Liver (tissue), 9 donors: ENCODE results near the gene GNB1. TPM values are rescaled to one million over a fixed set of nuclear protein-coding genes. Genes with fewer than 3 reads are reported as not detected.

Experiments used
- DNase-seq: peaks from one replicate; pipeline ENCODE4 v3.0.0-alpha.2; 2017; ENCODE audit warnings: low spot score
- H3K27ac ChIP-seq, 2 donors: one replicate each; pipeline ENCODE4 v1.7.0; 2013; ENCODE audit warnings: inconsistent platforms in 2 of 2, low read length in 2 of 2, control low read depth in 1 of 2, low read depth in 1 of 2, mild to moderate bottlenecking in 1 of 2
- H3K27me3 ChIP-seq, 4 donors: one replicate each; pipeline versions ENCODE4 v1.6.1 to v1.7.0; 2013; ENCODE audit warnings: low read length in 3 of 4, inconsistent platforms in 1 of 4, mild to moderate bottlenecking in 1 of 4, moderate library complexity in 1 of 4; ENCODE audit not compliant: control insufficient read depth in 4 of 4, insufficient read depth in 4 of 4
- H3K36me3 ChIP-seq, 4 donors: one replicate each; pipeline versions ENCODE4 v1.6.1 to v1.7.0; 2013; ENCODE audit warnings: low read length in 3 of 4, mild to moderate bottlenecking in 3 of 4, low read depth in 1 of 4, moderate library complexity in 1 of 4; ENCODE audit not compliant: control insufficient read depth in 4 of 4, insufficient read depth in 3 of 4
- H3K4me1 ChIP-seq, 4 donors: one replicate each; pipeline versions ENCODE4 v1.6.1 to v1.7.0; 2013; ENCODE audit warnings: low read length in 3 of 4, mild to moderate bottlenecking in 3 of 4, moderate library complexity in 1 of 4; ENCODE audit not compliant: control insufficient read depth in 4 of 4, insufficient read depth in 4 of 4
- H3K4me3 ChIP-seq, 3 donors: one replicate each; pipeline versions ENCODE4 v1.6.1 to v1.7.0; 2013; ENCODE audit warnings: low read length in 3 of 3, control low read depth in 1 of 3, low read depth in 1 of 3, mild to moderate bottlenecking in 1 of 3
- H3K9ac ChIP-seq, 2 donors: one replicate each; pipeline ENCODE4 v1.7.0; 2013; ENCODE audit warnings: low read length in 2 of 2, mild to moderate bottlenecking in 2 of 2, moderate library complexity in 2 of 2, control low read depth in 1 of 2, low read depth in 1 of 2
- H3K9me3 ChIP-seq, 4 donors: one replicate each; pipeline versions ENCODE4 v1.6.1 to v1.7.0; 2013; ENCODE audit warnings: low read length in 3 of 4; ENCODE audit not compliant: control insufficient read depth in 4 of 4
- CTCF ChIP-seq: fragments of 150-350 bp; IDR thresholded peaks from 2 replicates; pipeline ENCODE4 v1.5.1; 2017; ENCODE audit warnings: improper control_type of control experiment, low read depth, low read length; ENCODE audit not compliant: missing input control
- EGR1 ChIP-seq, 2 donors: IDR thresholded peaks; 2 replicates each; pipeline ENCODE4 v1.6.1; 2016 to 2018; ENCODE audit warnings: antibody characterized with exemption in 2 of 2, low read depth in 2 of 2
- HNF4A ChIP-seq, 2 donors: conservative IDR thresholded peaks; 2 replicates each; pipeline ENCODE4 v1.6.1; 2016; ENCODE audit warnings: antibody characterized with exemption in 2 of 2, mild to moderate bottlenecking in 2 of 2
- HNF4G ChIP-seq: IDR thresholded peaks from 2 replicates; pipeline ENCODE4 v1.6.1; 2016; ENCODE audit warnings: antibody characterized with exemption
- JUND ChIP-seq, 2 donors: IDR thresholded peaks; 2 replicates each; pipeline ENCODE4 v1.6.1; 2016; ENCODE audit warnings: antibody characterized with exemption in 2 of 2
- MAX ChIP-seq: IDR thresholded peaks from 2 replicates; pipeline ENCODE4 v1.6.1; 2016; ENCODE audit warnings: antibody characterized with exemption
- NR2F2 ChIP-seq: IDR thresholded peaks from 2 replicates; pipeline ENCODE4 v1.6.1; 2016; ENCODE audit warnings: antibody characterized with exemption
- RAD21 ChIP-seq, 2 donors: IDR thresholded peaks; 2 replicates each; pipeline ENCODE4 v1.6.1; 2016; ENCODE audit warnings: antibody characterized with exemption in 2 of 2, mild to moderate bottlenecking in 2 of 2
- REST ChIP-seq: IDR thresholded peaks from 2 replicates; pipeline ENCODE4 v1.6.1; 2016; ENCODE audit warnings: antibody characterized with exemption, mild to moderate bottlenecking
- RXRA ChIP-seq, 2 donors: IDR thresholded peaks; 2 replicates each; pipeline ENCODE4 v1.6.1; 2017 to 2018; ENCODE audit warnings: antibody characterized with exemption in 2 of 2, mild to moderate bottlenecking in 1 of 2
- TAF1 ChIP-seq: conservative IDR thresholded peaks from 2 replicates; pipeline ENCODE4 v1.6.1; 2016; ENCODE audit warnings: antibody characterized with exemption, mild to moderate bottlenecking
- YY1 ChIP-seq: IDR thresholded peaks from 2 replicates; pipeline ENCODE4 v1.6.1; 2016; ENCODE audit warnings: antibody characterized with exemption, mild to moderate bottlenecking
- ZBTB33 ChIP-seq: IDR thresholded peaks from 2 replicates; pipeline ENCODE4 v1.6.1; 2016; ENCODE audit warnings: antibody characterized with exemption
- WGBS: extraction: QIAGEN DNeasy Blood & Tissue Kit; methylation state at CpG from one replicate; pipeline ENCODE4 v1.1.7; 2013; 5-methylcytosine and 5-hydroxymethylcytosine counted together
- polyA plus RNA-seq, 2 donors: library from polyadenylated mRNA; stranded (reverse) in 1 of 2; unstranded in 1 of 2; fragments of 200-250 nt in 1 of 2; fragments of >200 nt in 1 of 2; fragmentation: Nextera tagmentation in 1 of 2; extraction: Ambion mirVana in 1 of 2; gene quantifications; one replicate each; pipeline versions ENCODE4 v1.2.1 to v1.2.3, GENCODE V29; 2013 to 2015
- total RNA-seq, 2 donors: library from RNA; depleted of rRNA; stranded (reverse); fragments of >200 nt; gene quantifications; one replicate each; pipeline ENCODE4 v1.2.3, GENCODE V29; 2014
- donor health status: healthy.
- donor health status: healthy.
- donor health status: healthy.
- donor health status: healthy.
- donor health status: healthy.

GNB1 gene
- total and polyA plus RNA-seq, 4 donors: 22.3 to 68.5 (median 52.7) TPM

- no peak for TF ChIP-seq TAF1
- no peak for TF ChIP-seq NR2F2
- TF ChIP-seq HNF4G: no peak
- TF ChIP-seq JUND (IDR thresholded peaks at IDR 0.05): no peak
- peak in 1 of 2 donors; percentile 23 for TF ChIP-seq RXRA (IDR thresholded peaks at IDR 0.05)
Measured at GRCh38 chr1:1775327-1776226, 115.3 kb downstream of the GNB1 start (continued).

- Histone ChIP-seq H3K27me3 (no peaks in the 10 kb centered on the region), H3K27ac (peak overlapping the region in 1 of 2 donors; percentile 12), H3K4me1 (peaks cover 8 to 36% (median 23%) of the 10 kb centered on the region in 4 donors), H3K4me3 (no peak overlapping the region), H3K9ac (no peak overlapping the region), H3K36me3 (peaks cover 2 to 11% (median 6%) of the 10 kb centered on the region in 4 donors), H3K9me3 (peaks cover 0 to 3% (median 1%) of the 10 kb centered on the region in 4 donors)
- WGBS: 82% methylated on average over 4 of the region's 4 CpGs
- DNase-seq: no peak
- TF ChIP-seq HNF4A (conservative IDR thresholded peaks at IDR 0.05): no peak
- TF ChIP-seq YY1: no peak
- TF ChIP-seq REST: no peak
- TF ChIP-seq JUND (IDR thresholded peaks at IDR 0.05): no peak
- no peak for TF ChIP-seq NR2F2
- TF ChIP-seq CTCF: no peak
- TF ChIP-seq TAF1: no peak
- no peak for TF ChIP-seq RAD21 (IDR thresholded peaks at IDR 0.05)
Measured at GRCh38 chr1:1773874-1774273, 117.0 kb downstream of the GNB1 start.

- Histone ChIP-seq H3K4me1 (peaks cover 9 to 32% (median 22%) of the 10 kb centered on the region in 4 donors), H3K9me3 (peaks cover 0 to 3% (median 1%) of the 10 kb centered on the region in 4 donors), H3K27ac (no peak overlapping the region), H3K9ac (no peak overlapping the region), H3K4me3 (no peak overlapping the region), H3K36me3 (peaks cover 2 to 11% (median 6%) of the 10 kb centered on the region in 4 donors), H3K27me3 (no peaks in the 10 kb centered on the region)
- no peak for DNase-seq
- WGBS: 97% methylated on average over 3 of the region's 3 CpGs
- TF ChIP-seq MAX (no peak), RAD21 (IDR thresholded peaks at IDR 0.05) (no peak), TAF1 (no peak), JUND (IDR thresholded peaks at IDR 0.05) (no peak), ZBTB33 (no peak), CTCF (no peak), RXRA (IDR thresholded peaks at IDR 0.05) (no peak), HNF4A (conservative IDR thresholded peaks at IDR 0.05) (no peak), YY1 (no peak), EGR1 (IDR thresholded peaks at IDR 0.05; ENCODE audit: low read depth in 2 of 2) (no peak), HNF4G (no peak)
Measured at GRCh38 chr1:1771096-1771495, 119.8 kb downstream of the GNB1 start.
